DMS79 (cell line): ENCODE measurements around the gene ZDHHC11.
"Not testable (repeated sequence)": the region's sequence is repeated elsewhere in the genome, so short reads cannot be mapped to it uniquely, and the experiment has no call there.

Experiments used
- DNase-seq: peaks from one replicate; lab custom pipeline; 2025; lab: John Stamatoyannopoulos, UW

Gene ZDHHC11

DNA sequence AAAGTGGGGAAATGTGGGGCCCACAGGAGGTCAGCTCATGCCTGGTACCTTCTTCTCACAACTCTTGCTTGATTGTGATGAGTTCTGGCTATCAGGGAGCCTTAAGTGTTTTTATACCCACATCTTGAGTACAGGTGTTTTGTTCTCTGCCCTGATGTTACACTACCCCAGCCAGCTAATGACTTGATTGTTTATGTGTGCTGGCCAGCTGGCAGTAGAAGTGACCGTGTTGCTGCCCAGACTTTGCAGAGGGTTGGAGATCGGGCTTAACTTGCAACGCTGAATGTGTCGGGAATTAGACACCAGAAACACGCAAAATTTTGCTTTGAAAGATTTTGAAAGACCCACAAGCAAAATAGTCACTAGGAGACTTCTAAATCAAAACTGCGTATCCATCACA is 49.3 kb downstream of the ZDHHC11 start:
- no peak for DNase-seq

- DNase-seq, result not testable (repeated sequence)
These were observed 49.7 kb downstream of the ZDHHC11 start for GRCh38 chr5:801055-801454.

DNA sequence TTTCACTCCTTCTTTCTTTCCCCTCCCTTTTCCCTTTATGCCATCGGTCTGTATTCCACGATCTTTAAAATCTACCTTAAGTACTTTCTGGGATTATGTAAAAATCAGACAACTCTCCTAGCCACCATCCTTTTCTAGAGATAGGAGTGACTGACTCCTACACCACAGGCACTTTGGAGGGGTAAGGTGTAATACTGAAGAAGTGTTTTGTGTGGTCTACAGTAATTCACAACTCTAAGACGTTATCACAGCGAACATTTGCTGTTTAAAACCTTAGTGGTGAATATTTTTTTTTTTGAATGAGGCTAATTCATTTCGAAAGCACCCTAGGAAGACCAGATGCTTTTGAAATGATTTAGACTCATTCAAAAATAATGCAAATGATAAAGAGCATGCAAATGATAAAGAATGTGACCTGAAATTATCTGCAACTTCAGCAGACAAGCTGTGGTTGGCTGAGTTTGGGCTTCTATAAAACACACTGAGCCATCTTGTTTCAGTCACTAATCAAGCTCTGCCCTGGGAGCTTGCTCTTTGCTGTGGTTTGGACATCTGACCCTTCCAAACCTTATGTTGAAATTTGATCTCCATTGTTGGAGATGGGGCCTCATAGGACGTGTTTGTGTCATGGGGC is 52.2 kb downstream of the ZDHHC11 start:
- DNase-seq, result not testable (repeated sequence)

DNA sequence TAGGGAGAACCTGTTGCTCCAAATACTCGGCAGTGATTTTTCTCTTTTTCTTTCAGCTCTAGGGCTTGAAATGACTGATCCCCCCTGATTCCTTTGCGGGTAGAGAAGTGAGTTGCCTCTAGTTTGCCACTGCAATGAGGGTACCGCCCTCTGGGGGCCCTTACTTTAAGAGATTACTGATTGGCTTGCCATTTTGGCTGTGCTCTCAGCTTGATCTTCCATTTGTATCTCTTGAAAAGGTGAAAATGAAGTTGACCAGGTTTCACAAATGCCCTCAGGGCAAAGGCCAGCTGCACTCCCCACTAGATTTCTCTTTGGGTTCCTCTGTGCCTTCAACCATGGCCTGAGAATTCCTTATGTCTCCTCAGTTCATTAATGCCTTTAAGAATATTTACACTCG is 52.8 kb downstream of the ZDHHC11 start:
- DNase-seq, result peak; percentile 12

DNA sequence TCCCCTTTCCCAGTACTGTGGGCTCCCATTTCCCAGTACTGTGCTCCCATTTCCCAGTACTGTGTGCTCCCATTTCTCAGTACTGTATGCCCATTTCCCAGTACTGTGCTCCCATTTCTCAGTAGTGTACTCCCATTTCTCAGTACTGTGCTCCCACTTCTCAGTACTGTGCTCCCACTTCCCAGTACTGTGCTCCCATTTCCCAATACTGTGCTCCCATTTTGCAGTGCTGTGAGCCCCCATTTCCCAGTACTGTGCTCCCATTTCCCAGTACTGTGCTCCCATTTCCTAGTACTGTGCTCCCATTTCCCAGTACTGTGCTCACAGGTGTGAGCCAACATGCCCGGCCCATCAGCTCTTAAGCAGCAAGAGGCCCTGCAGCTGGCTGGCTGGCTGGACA is 54.9 kb downstream of the ZDHHC11 start:
- not testable (repeated sequence) for DNase-seq

DNA sequence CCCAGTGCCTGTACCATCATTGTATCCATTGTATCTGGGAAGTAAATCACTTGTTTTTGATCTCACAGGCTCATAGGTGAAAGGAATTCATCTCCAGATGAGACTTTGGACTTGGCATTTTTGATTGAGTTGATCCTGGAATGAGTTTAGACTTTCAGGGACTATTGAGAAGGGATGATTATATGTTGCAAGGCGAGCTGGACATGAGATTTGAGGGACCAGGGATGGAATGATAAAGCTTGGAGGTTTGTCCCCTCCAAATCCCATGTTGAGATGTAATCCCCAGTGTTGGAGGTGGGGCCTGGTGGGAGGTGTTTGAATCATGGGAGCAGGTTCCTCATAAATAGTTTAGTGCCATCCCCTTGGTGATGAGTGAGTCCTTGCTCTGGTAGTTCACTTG is 55.8 kb downstream of the ZDHHC11 start:
- not testable (repeated sequence) for DNase-seq

- DNase-seq, result not testable (repeated sequence)
These were observed 62.1 kb downstream of the ZDHHC11 start for GRCh38 chr5:788703-789102.

DNA sequence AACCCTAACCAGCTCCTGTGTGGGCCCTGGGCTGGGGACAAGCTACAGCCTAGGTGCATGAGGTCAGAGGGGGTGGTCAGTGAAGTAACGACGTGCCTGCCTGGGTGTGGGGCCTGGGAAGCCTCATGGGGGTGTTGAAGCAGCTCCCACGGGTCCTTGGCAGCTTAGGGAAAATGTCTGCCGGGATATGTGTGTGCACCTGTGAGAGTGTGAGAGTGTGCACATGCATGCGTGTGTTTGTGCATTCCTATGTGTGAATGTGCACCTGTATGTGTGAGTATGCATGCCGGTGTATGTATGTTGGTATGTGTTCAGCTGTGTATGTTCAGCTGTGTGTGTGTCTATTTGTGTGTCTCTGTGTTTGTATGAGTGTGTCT is 62.9 kb downstream of the ZDHHC11 start:
- DNase-seq, result not testable (repeated sequence)

DNA sequence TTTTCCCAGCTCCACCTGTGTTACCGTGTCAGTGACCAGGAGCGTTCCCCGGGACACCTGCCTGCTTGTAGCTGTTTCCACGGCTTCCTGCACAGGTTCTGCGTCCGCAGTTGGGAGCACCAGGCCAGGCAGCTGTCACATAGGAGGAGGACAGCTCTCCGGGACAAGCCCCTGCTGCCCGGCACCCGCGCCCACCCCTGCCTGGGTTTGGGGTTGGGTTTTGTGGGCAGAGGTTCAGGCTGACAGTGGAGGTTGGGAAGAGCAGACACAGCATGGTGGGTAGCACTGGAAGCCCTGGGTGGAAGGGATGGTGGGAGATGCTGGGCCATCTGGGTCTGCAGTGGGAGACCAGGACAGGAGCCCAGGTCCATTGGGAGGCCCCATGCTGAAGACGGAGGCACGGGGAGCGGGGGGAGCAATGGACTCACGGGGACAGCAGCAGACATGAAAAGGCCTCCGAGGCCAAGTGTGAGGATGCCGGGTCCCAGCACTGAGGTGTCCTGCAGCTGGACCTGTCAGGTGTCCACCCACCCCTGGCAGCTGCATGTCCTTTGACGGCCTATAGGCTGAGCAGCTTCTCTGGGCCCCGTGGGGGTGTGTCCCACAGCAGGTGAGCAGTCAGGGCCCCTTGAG is 63.4 kb downstream of the ZDHHC11 start:
- not testable (repeated sequence) for DNase-seq

GRCh38 chr5:785181-785705 is 65.5 kb downstream of the ZDHHC11 start:
- DNase-seq, result not testable (repeated sequence)

GRCh38 chr5:784428-785177 is 66.2 kb downstream of the ZDHHC11 start, which contains the start of gene ZDHHC11B:
Gene ZDHHC11B (minus strand): TSS chr5:784729. CDS start chr5:766919, 17,810 bp downstream.
- peak; percentile 41 for DNase-seq

GRCh38 chr5:783881-784427 is 66.8 kb downstream of the ZDHHC11 start:
- peak; percentile 15 for DNase-seq

DNA sequence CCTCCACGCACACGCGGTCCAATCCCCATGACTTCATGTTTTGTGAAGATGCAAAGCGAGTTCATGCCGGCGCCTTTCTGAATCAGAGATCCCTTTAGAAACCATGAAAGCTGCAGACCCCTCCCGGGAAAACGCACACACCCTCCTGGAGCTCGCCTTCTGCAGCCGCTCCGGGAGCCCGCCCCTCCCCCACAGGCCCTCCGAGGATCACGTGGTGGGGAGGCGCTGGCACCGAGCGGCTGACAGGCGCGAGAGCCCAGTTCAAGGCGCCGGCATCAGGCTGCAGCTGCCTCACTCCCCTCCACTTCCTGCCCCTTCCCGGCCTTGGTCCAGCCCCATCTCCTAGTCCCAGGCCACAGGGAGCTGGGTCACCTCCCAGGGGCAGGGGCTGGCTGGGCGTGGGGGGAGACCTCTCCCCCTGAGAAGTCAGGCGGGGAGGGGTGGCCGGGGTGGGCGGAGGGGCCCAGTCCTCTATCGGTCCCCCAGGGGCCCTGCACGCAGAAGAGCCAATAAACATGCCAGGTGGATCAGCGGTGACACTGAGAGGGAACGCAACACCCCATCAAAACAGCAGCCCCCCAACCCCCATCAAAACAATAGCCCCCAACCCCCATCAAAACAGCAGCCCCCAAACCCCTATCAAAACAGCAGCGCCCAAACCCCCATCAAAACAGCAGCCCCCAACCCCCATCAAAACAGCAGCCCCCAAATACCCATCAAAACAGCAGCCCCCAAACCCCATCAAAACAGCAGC is 67.6 kb downstream of the ZDHHC11 start:
- not testable (repeated sequence) for DNase-seq

DNA sequence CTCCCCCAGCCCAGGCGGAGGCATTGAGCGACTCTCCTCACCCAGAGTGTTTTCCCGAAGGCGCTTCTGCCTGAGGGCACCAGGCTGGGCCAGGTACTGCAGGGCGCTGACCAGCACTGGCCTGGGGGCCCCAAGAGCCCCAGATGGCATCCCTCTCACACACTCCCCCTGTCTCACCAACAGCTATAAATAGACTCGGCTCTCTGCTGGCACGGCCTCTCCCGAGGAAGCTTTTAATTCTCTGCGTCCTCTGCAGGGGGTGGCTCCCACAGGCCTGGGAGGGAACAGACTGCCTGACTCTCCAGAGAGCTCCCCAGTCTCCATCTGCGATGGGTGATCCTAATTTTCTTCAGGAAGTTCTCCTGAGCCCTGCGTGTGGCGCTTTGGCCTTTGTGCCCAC is 68.4 kb downstream of the ZDHHC11 start:
- DNase-seq, result not testable (repeated sequence)

DNA sequence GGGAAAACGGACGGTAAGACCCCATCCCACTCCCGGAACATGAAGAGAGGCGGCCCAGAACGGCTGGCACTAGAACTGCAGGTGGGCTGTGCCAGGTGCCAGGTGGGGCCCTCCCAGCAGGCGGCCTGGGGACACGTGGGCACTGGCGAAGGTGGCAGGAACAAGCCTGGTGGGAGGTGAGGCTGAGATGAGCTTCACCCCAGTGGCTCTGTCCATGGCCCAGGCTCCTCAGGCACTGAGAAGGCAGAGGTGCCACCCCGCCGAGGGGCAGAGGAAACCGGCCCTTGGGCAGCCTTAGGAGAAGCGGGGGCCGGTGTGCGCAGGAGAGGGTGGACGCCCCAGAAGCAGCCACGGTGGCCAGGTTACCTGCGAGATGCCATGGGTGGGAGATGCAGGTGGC is 70.2 kb downstream of the ZDHHC11 start:
- not testable (repeated sequence) for DNase-seq

DNA sequence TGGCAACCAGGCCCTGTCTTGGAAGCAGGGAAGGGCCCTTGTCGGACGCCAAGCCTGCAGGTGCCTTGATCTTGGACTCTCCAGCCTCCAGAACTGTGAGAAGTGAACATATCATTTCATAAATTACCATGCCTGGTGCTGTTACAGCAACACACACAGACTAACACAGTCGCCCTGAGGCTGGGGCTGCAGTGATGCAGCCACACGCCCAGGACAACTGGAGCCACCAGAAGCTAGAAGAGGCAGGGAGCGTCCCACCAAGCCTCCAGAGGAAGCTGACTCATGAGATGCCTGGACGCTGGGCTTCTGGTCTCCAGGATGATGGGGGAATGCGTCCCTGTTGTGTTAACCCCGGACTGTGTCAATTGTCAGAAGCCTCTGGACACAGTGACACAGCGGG is 71.8 kb downstream of the ZDHHC11 start:
- not testable (repeated sequence) for DNase-seq

GRCh38 chr5:778421-778820 is 72.4 kb downstream of the ZDHHC11 start:
- DNase-seq, result not testable (repeated sequence)

DNA sequence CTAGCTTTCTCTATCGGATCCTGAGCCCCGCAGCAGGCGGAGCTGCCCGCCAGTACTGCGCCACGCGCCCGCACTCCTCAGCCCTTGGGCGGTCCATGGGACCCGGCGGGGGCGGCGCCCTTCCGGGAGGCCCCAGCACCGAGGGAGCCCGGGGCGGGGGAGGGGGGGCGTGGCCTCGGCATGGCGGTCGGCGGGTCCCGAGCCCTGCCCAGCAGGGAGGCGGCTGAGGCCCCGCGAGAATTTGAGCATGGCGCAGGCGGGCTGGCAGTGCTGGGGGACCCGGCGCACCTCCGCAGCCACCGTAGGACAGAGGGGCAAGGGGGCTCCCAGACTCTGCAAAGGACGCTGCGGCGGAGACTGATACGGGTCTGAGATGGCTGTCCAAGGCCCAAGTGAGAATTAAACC is 73.0 kb downstream of the ZDHHC11 start:
- no peak for DNase-seq

DNA sequence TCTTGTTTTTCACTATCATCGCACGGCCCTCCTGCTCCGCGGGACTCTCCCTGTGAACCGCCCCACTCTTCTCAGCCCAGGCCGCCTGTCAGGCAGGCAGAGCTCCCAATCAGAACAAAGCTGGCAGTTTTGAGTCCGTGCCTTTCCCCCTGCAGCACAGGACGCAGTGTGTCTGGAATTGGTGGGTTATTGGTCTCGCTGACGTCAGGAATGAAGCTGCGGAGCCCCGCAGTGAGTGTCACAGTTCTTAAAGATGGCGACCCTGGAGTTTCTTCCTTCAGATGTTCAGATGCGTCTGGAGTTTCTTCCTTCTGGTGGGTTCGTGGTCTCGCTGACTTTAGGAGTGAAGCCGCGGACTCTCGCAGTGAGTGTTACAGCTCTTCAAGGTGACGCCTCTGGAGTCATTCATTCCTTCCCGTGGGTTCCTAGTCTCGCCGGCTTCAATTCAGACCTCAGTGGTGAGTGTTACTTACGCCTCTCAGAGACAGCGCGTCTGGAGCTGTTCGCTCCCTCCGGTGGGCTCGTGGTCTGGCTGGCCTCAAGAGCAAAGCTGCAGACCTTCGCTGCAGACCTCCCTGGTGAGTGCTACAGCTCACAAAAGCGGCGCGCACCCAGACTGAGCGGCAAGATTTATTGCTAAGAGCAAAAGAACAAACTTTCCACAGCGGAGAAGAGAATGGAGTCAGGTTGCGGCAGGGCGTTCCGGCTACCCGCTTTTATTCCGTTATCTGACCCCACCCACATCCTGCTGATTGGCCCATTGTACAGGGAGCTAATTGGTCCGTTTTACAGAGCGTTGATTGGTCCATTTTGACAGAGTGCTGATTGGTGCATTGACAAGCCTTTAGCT is 73.7 kb downstream of the ZDHHC11 start:
- no peak for DNase-seq

DNA sequence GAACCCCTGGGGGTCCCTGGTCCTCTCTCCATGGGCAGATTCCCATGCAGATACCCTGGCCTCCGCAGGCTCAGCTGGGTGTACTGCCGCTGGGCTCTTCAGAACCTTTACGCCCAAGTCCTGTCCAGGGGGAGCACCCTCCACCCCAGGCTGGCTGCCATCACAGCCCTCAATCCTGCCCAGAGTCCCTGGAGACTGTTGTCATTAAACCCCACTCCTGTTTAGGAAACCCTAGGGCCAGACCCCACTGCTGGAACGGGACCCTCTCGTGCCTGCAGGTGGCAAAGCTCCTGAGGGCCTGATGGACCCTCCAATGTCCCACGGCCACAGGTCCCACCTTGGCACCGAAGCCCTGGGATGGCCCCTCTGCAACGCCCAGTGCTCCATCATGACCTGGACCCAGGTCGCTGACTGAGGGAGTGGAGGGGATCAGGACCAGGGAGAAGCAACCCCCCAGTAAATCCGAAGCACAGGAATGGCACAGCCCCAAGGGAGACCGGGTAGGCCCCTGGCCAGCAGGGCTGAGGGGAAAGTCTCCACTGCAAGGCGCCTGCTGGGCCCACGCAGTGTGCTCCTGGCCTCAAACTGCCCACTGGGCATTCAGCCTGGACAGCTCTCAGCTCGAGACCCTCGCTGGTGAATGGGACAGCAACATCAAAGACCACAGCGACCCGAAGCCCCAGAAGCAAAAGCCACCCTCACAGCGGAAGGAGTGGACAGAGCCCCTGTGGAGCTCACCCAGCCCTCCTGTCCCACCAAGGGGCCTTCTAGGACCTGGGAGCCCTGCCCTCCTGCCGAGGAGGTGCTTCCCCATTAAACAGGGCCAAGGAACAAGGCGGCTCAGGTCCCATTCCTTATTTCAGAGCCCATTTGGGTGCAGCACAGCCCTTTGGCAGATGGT is 74.6 kb downstream of the ZDHHC11 start:
- DNase-seq, result no peak
